Stimulated activated CD8-positive, alpha-beta memory T cell treated with anti-CD3 and anti-CD28 coated beads, Interleukin-2, amount 100 ng/mL, for 1 hour (primary cell): Measurements from ENCODE around the gene LRRC58.
"Not testable (repeated sequence)": the region's sequence is repeated elsewhere in the genome, so short reads cannot be mapped to it uniquely, and the experiment has no call there.

Experiments used
- DNase-seq, 2 donors: peaks; one replicate each; pipeline ENCODE4 v3.0.0-alpha.2; 2020; ENCODE audit warnings: low read depth in 2 of 2

The LRRC58 gene

DNA sequence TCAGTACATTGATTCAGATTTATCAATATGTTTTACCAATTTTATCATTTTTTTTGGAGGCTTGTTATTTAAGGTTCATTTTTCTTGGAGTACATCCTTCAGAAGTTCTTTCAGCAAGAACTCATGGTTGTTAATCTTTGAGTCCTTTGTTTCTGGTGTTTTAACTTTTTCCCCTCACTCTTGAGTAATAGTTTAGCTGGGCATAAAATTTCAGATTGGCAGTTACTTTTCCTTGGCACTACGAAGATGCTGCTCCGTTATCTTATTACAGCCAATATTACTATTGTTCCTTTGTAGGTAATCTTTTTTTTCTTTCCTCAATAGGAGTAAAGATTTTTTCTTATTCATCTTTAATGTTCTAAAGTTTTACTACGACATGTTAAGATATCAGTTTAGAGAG, 9.8 kb downstream of the LRRC58 start:
- DNase-seq, result no peak

GRCh38 chr3:120338517-120338916, 10.6 kb downstream of the LRRC58 start:
- no peak for DNase-seq

DNA sequence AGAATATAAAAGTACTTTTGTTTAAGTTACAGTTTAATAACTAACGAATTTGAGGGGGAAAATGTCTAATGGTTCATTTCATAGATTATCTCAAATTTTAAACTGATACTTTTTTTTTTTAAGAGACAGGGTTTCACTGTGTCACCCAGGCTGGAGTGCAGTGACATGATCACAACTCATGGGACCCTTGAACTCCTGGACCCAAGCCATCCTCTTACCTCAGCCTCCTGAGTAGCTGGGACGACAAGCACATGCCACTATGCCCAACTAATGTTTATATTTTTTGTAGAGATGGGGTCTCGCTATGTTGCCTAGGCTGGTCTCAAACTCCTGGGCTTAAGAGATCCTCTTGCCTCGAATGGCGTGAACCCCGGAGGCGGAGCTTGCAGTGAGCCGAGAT, 16.5 kb downstream of the LRRC58 start:
- DNase-seq, result no peak

DNA sequence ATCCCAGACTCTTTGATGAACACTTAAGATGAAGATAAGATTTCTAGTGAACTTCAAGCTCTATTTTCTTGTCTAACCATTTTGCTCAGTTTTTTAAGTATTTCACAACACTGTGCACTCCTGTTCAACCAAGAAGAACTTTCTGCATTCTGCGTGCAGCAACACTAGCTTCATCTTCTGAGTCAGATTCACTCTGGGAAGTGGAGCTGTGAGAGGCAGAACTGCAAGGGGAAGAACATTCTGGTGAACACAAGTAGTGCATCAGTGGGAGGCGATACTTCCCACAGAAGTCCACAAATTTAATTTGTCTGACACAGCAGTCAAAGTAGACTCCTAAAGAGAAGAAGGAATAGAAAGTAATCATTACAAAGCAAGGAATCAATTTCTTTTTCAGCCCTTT, 18.1 kb downstream of the LRRC58 start:
- no peak for DNase-seq

GRCh38 chr3:120326784-120327183, 22.4 kb downstream of the LRRC58 start:
- no peak for DNase-seq

GRCh38 chr3:120324190-120324589, 25.0 kb downstream of the LRRC58 start:
- no peak for DNase-seq

DNA sequence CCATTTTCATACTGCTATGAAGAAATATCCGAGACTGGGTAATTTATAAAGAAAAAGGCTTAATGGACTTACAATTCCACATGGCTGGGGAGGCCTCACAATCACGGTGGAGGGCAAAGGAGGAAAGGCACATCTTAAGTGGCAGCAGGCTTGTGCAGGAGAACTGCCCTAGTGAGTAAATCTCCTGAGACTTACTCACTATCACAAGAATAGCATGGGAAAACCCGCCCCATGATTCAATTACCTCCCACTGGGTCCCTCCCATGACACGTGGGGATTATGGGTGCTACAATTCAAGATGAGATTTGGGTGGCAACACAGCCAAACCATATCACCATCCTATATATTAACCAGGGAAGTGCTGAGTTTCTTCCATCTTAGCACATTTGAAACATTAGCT, 25.4 kb downstream of the LRRC58 start:
- DNase-seq, result not testable (repeated sequence)

- no peak for DNase-seq
Measured at GRCh38 chr3:120311863-120312794, 37.0 kb downstream of the LRRC58 start.

DNA sequence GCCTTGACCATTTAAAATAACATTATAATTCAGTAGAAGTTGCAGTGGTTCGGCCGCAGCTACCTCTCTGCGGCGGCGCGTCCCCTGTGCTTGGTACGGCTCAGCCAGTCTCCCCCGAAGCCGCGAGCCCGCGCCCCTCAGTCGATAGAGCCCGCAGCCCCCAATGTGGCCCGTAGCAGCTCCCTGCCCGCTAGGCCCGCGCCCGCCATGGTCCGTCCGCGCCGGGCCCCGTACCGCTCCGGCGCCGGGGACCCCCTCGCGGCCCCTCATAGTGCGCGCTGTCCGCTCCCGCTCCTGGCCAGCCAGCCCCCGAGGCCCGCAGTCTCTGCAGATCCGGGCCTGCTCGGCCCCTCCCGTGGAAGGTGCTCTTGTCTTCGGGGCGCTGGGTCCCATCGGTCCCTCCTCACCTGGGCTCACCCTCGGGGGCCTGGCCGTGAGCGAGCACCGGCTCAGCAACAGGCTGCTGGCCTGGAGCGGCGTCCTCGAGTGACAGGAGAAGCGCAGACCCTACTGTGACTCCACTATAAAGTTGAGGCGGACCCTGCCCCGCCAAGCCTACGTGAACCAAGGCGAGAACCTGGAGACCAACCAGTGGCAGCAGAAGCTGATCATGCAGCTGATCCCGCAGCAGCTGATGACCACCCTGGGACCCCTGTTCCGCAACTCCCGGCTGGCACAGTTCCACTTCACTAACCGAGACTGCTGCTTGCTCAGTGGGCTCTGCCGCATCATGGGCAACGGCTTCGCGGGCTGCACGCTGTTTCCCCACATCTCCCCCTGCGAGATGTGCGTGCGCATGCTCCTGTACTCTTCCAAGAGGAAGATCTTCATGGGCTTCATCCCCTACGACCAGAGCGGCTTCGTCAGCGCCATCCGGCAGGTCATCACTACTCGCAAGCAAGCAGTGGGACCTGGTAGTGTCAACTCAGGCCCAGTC, 42.4 kb downstream of the LRRC58 start:
- DNase-seq, result no peak

GRCh38 chr3:120304616-120305015, 44.5 kb downstream of the LRRC58 start:
- DNase-seq, result no peak

GRCh38 chr3:120302361-120302760, 46.8 kb downstream of the LRRC58 start:
- no peak for DNase-seq

- no peak for DNase-seq
Measured at GRCh38 chr3:120300971-120301370, 48.2 kb downstream of the LRRC58 start.

- DNase-seq, result no peak
Measured at GRCh38 chr3:120299403-120299802, 49.8 kb downstream of the LRRC58 start.

- no peak for DNase-seq
Measured at GRCh38 chr3:120298996-120299395, 50.2 kb downstream of the LRRC58 start.

GRCh38 chr3:120291552-120291951, 57.6 kb downstream of the LRRC58 start:
- not testable (repeated sequence) for DNase-seq

GRCh38 chr3:120289636-120290035, 59.5 kb downstream of the LRRC58 start:
- no peak for DNase-seq

- no peak for DNase-seq
Measured at GRCh38 chr3:120286465-120286864, 62.7 kb downstream of the LRRC58 start.

DNA sequence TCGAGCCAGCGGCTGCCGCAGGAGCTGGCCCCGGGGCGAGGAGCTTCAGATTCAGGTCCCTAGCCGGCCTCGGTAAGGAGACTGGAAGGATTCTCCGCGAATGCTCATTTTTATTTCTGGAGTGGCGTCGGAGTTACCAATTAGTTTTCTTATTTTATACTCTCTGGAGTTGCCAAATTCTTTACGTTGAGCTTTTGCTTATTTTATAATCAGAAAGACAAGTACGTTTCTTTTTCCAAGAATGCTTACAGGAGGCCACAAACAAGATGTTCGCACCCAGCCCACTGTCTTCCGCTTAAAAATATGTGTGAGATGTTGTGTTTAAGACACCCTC, 63.7 kb downstream of the LRRC58 start:
- no peak for DNase-seq

- DNase-seq, result no peak
Measured at GRCh38 chr3:120284747-120285507, 64.2 kb downstream of the LRRC58 start, which contains the start of gene GPR156. TSS of gene GPR156 (minus strand) at chr3:120285222. CDS start at chr3:120244098, 41,124 bp downstream.

GRCh38 chr3:120281261-120281660, 67.9 kb downstream of the LRRC58 start:
- no peak for DNase-seq

GRCh38 chr3:120280566-120280965, 68.6 kb downstream of the LRRC58 start:
- no peak for DNase-seq

DNA sequence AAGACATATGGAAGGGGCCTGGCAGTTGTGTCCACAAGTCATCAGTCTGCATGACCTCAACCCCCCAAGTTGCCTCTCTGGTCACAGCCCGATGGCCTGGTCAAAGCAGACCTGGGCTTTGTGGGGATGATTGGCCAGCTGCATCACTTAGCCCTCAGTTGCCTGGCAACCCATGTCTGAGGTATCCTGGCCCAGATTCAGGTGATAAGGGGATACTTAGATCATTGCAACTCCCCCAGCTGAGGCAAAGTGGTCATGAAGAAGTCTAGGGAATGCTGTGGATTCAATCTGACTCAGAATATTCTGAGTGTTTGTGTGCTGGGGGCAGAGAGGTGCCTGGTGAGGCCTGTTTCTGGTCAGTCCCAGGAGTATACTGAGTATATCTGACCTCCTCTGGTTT, 69.1 kb downstream of the LRRC58 start:
- DNase-seq, result no peak
